Pancreas (tissue), 10 donors: ENCODE results near the gene CCDC175. TPM values are rescaled to one million over a fixed set of nuclear protein-coding genes. Genes with fewer than 3 reads are reported as not detected.

Experiments used
- ATAC-seq, 4 donors: fragments of 200-7000 bp; cut with Tn5 transposase; one replicate each; pipeline versions ENCODE4 v1.8.0 to v1.9.1; 2020; ENCODE audit warnings: mild to moderate bottlenecking in 4 of 4, moderate library complexity in 4 of 4
- DNase-seq, 6 donors: peaks; one replicate each; pipeline ENCODE4 v3.0.0-alpha.2; 2020
- FAIRE-seq: peaks from 2 replicates; lab custom pipeline; 2012; peaks lifted over from hg19 to GRCh38; lab: Jason Lieb, UNC
- H3K27ac ChIP-seq, 4 donors: fragments of 200-600 bp; sonication (generic); 1 replicate in 3 of 4; 2 replicates in 1 of 4; pipeline versions ENCODE4 v1.5.0 to v1.8.0; 2020
- H3K27me3 ChIP-seq, 4 donors: fragments of 200-600 bp; one replicate each; pipeline ENCODE4 v1.8.0; 2021
- H3K36me3 ChIP-seq, 3 donors: fragments of 200-600 bp; sonication (generic) in 1 of 3; one replicate each; pipeline versions ENCODE4 v1.5.0 to v1.8.0; 2020 to 2021
- H3K4me1 ChIP-seq, 3 donors: fragments of 200-600 bp; one replicate each; pipeline ENCODE4 v1.8.0; 2021
- H3K4me3 ChIP-seq, 4 donors: fragments of 200-600 bp; sonication (generic) in 2 of 4; one replicate each; pipeline versions ENCODE4 v1.5.0 to v1.8.0; 2020 to 2021
- H3K9me3 ChIP-seq, 4 donors: fragments of 200-600 bp; one replicate each; pipeline ENCODE4 v1.8.0; 2021
- CTCF ChIP-seq, 4 donors: fragments of 200-600 bp; sonication (generic) in 3 of 4; IDR thresholded peaks; one replicate each; pipeline versions ENCODE4 v1.5.0 to v1.8.0; 2021; ENCODE audit warnings: antibody characterized with exemption in 4 of 4
- whole genome bisulfite sequencing, 2 donors: extraction: QIAGEN DNeasy Blood & Tissue Kit; methylation state at CpG; one replicate each; pipeline ENCODE4 v1.1.7; 2013; 5-methylcytosine and 5-hydroxymethylcytosine counted together
- intact Hi-C, 3 donors: fragments of 100-400 bp; cut with DNase I; formaldehyde crosslinking; loops; one replicate each; pipeline versions ENCODE4 v1.11.1 to v1.14.2; 2022
- polyA plus RNA-seq, 2 donors: library from polyadenylated mRNA; stranded (reverse); fragments of 200-250 nt; gene quantifications; one replicate each; pipeline ENCODE4 v1.2.3, GENCODE V29; 2013
- total RNA-seq, 6 donors: library from RNA; stranded (reverse); fragmentation: NEBNext Ultra II Directional in 4 of 6; extraction: Animal tissue kit (Norgen Biotek cat#: 25700) in 4 of 6; gene quantifications; one replicate each; pipeline versions ENCODE4 v1.2.1 to v1.2.4, GENCODE V29; 2021 to 2023
- donor health status: healthy with polysubstance abuse.
- donor health status: DM: no; HTN: no; CAD: no; lungs with moderate emphysema.
- donor health status: DM: no; HTN: no; CAD: no.
- donor health status: control.
- donor health status: control.
- donor health status: Bipolar disorder and iron deficiency.
- donor health status: DM: yes; HTN: yes; CAD: no.
- donor health status: DM: no; HTN: no; CAD: no.
- donor health status: DM: no; HTN: no; CAD: no.
- donor health status: DM: yes; HTN: yes; CAD: no.

CCDC175 gene
- total and polyA plus RNA-seq, 8 donors = not detected

GRCh38 chr14:59482541-59483331, 93.9 kb downstream of the CCDC175 start:
- H3K27ac ChIP-seq = peak overlapping the region in 2 of 4 donors; percentile 24 to 29
- H3K27me3 ChIP-seq = no peaks in the 10 kb centered on the region
- H3K36me3 ChIP-seq = peaks cover 0 to 2% (median 0%) of the 10 kb centered on the region in 3 donors
- TF ChIP-seq CTCF (IDR thresholded peaks at IDR 0.05) = no peak
- 50 to 62% methylated on average over 6 of the region's 6 CpGs for WGBS, 2 donors
- intact Hi-C loops = no loop called here
- DNase-seq (peak in 3 of 6 donors; percentile 16 to 37 (median 29)), FAIRE-seq (no peak), ATAC-seq (no peak)
- H3K4me3 ChIP-seq = peak overlapping the region in 3 of 4 donors; percentile 74 to 84 (median 75)
- peaks cover 18 to 36% (median 30%) of the 10 kb centered on the region in 3 donors for H3K4me1 ChIP-seq
- H3K9me3 ChIP-seq = no peaks in the 10 kb centered on the region

GRCh38 chr14:59481871-59482540, 94.6 kb downstream of the CCDC175 start:
- H3K9me3 ChIP-seq = no peaks in the 10 kb centered on the region
- H3K4me3 ChIP-seq = peak overlapping the region in 1 of 4 donors; percentile 74
- DNase-seq = no peak
- WGBS, 2 donors = 19 to 22% methylated on average over 2 of the region's 2 CpGs
- intact Hi-C loops = no loop called here
- TF ChIP-seq CTCF (IDR thresholded peaks at IDR 0.05) = no peak
- no peaks in the 10 kb centered on the region for H3K36me3 ChIP-seq
- peaks cover 18 to 36% (median 29%) of the 10 kb centered on the region in 3 donors for H3K4me1 ChIP-seq
- H3K27me3 ChIP-seq = no peaks in the 10 kb centered on the region
- H3K27ac ChIP-seq = peak overlapping the region in 2 of 4 donors; percentile 24 to 29
- no peak for ATAC-seq
- no peak for FAIRE-seq

DNA sequence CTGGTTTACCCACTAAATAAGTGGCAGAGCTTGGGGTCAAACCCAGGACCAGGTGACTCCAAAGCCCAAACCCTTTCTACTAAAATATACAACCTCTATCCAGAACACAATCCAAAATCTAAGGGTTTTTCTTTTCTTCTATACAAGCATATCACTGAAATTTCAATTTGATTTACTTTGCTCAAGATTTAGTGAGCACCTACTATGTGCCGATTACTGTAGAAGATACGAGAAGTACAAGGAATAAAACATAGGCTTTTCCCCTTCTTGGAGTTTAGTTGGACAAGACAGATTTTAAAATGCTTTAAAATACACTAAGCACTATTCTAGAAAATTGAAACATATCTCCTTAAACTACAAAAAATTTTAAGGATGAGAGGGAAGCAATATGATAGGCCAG, 95.2 kb downstream of the CCDC175 start:
- Histone ChIP-seq H3K9me3 (no peaks in the 10 kb centered on the region), H3K27me3 (no peaks in the 10 kb centered on the region), H3K4me3 (no peak overlapping the region), H3K27ac (no peak overlapping the region), H3K36me3 (no peaks in the 10 kb centered on the region), H3K4me1 (peaks cover 18 to 34% (median 23%) of the 10 kb centered on the region in 3 donors)
- TF ChIP-seq CTCF (IDR thresholded peaks at IDR 0.05) = no peak
- FAIRE-seq (no peak), DNase-seq (no peak), ATAC-seq (no peak)
- 92 to 93% methylated on average over 2 of the region's 2 CpGs for WGBS, 2 donors
- intact Hi-C loops = no loop called here

DNA sequence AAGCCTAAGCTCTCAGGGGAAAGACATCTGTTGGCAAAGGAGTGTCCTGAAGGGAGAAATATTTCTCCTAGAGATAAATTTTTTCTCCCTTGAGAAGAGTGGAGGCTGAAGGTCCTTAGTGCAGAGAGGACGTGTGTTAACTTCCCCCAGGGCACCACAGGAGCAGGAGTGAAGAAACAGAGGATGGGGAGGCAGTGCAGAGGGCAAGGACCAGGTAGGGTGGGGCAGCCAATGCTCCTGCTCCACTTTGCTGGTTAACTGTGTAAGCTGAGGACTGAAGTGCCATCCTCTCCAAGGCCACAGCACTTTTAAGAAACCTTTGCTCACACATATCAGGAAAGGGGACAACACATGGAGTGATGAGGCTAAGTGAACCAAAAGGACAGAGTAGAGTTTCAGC, 96.4 kb downstream of the CCDC175 start:
- ATAC-seq (no peak), FAIRE-seq (no peak), DNase-seq (no peak)
- Histone ChIP-seq H3K27me3 (no peaks in the 10 kb centered on the region), H3K9me3 (no peaks in the 10 kb centered on the region), H3K27ac (no peak overlapping the region), H3K36me3 (no peaks in the 10 kb centered on the region), H3K4me3 (no peak overlapping the region), H3K4me1 (peaks cover 11 to 21% (median 17%) of the 10 kb centered on the region in 3 donors)
- no peak for TF ChIP-seq CTCF (IDR thresholded peaks at IDR 0.05)
- WGBS, 2 donors = 33 to 37% methylated on average over 1 of the region's 1 CpG
- intact Hi-C loops = no loop called here
